Esophagus squamous epithelium (tissue), 5 donors: Measurements from ENCODE around the gene CYP4F8. TPM values are rescaled to one million over a fixed set of nuclear protein-coding genes. Genes with fewer than 3 reads are reported as not detected.
A peak's percentile ranks its signal among the peaks of the same experiment; 100 is the strongest.

Experiments
- DNase-seq: peaks from one replicate; lab custom pipeline; 2025; lab: John Stamatoyannopoulos, UW
- H3K27ac ChIP-seq, 4 donors: fragments of 200-600 bp; sonication (generic); one replicate each; pipeline ENCODE4 v1.5.1; 2016 to 2019; ENCODE audit warnings: mild to moderate bottlenecking in 1 of 4
- H3K27me3 ChIP-seq, 4 donors: fragments of 200-600 bp; sonication (generic); 1 replicate in 3 of 4; 2 replicates in 1 of 4; pipeline versions ENCODE4 v1.5.1 to v1.6.0; 2017 to 2021; ENCODE audit warnings: antibody characterized with exemption in 1 of 4
- H3K36me3 ChIP-seq, 3 donors: fragments of 200-600 bp; sonication (generic); one replicate each; pipeline ENCODE4 v1.5.1; 2016 to 2019
- H3K4me1 ChIP-seq, 3 donors: fragments of 200-600 bp; sonication (generic); one replicate each; pipeline ENCODE4 v1.5.1; 2017 to 2019
- H3K4me3 ChIP-seq, 4 donors: fragments of 200-600 bp; sonication (generic); 1 replicate in 3 of 4; 2 replicates in 1 of 4; pipeline ENCODE4 v1.5.1; 2016 to 2019; ENCODE audit warnings: mild to moderate bottlenecking in 2 of 4, moderate library complexity in 1 of 4
- H3K9me3 ChIP-seq, 3 donors: fragments of 200-600 bp; sonication (generic); one replicate each; pipeline ENCODE4 v1.5.1; 2016 to 2019
- POLR2A ChIP-seq, 4 donors: fragments of 450-650 bp; IDR thresholded peaks; one replicate each; pipeline ENCODE4 v1.6.1; 2017; ENCODE audit warnings: antibody characterized with exemption in 4 of 4, mild to moderate bottlenecking in 4 of 4, moderate library complexity in 3 of 4
- WGBS, 2 donors: methylation state at CpG; one replicate each; pipeline ENCODE4 v1.1.5; 2018; 5-methylcytosine and 5-hydroxymethylcytosine counted together
- intact Hi-C: fragments of 100-400 bp; cut with DNase I; formaldehyde crosslinking; loops from one replicate; pipeline ENCODE4 v1.15.0; 2022
- total RNA-seq, 4 donors: library from RNA; depleted of rRNA; stranded (reverse); fragments of >200 nt; gene quantifications; one replicate each; pipeline ENCODE4 v1.1.0, GENCODE V29; 2016
- TF ChIP-seq, protein P1 (sequence below), 6 experiments: fragments of 450-650 bp in 4 of 6; fragments of 200-600 bp in 2 of 6; sonication (generic) in 2 of 6; IDR thresholded peaks; one replicate each; pipeline ENCODE4 v1.5.1; 2016 to 2019; ENCODE audit warnings: antibody characterized with exemption in 6 of 6, mild to moderate bottlenecking in 4 of 6, moderate library complexity in 4 of 6
- donor health status: DM: yes; HTN: yes; CAD: no.

CYP4F8 gene
- total RNA-seq, 4 donors from 2014 or later: not detected

DNA sequence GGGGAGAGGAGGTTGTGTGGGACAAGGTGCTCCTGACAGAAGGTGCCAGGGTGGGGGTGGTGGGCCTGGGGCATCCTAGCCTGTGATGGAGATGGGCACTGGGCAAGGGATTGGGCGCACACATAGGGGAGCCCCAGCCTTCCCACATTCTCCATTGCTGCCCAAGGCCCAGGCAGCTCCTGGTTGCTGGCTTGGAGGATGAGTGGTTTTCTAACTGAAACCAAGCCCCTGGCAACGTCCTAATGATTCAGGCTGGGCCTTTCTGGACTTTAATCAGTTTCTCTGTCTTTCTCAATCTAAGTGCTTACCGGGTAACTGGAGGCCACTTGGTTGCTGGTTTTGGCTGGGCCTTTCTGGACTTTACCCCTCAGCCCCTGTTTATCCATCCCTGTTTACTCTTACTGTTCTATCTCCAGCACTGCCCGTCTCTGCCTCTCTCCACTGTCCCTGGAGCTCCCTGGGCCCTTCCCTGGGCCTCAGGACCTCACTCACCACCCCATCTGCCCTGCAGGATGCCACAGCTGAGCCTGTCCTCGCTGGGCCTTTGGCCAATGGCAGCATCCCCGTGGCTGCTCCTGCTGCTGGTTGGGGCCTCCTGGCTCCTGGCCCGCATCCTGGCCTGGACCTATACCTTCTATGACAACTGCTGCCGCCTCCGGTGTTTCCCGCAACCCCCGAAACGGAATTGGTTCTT, 26.0 kb downstream of the CYP4F8 start:
- TF ChIP-seq POLR2A (IDR thresholded peaks at IDR 0.05): peak in 2 of 4 donors; percentile 15 to 45
- TF ChIP-seq, protein P1, sequence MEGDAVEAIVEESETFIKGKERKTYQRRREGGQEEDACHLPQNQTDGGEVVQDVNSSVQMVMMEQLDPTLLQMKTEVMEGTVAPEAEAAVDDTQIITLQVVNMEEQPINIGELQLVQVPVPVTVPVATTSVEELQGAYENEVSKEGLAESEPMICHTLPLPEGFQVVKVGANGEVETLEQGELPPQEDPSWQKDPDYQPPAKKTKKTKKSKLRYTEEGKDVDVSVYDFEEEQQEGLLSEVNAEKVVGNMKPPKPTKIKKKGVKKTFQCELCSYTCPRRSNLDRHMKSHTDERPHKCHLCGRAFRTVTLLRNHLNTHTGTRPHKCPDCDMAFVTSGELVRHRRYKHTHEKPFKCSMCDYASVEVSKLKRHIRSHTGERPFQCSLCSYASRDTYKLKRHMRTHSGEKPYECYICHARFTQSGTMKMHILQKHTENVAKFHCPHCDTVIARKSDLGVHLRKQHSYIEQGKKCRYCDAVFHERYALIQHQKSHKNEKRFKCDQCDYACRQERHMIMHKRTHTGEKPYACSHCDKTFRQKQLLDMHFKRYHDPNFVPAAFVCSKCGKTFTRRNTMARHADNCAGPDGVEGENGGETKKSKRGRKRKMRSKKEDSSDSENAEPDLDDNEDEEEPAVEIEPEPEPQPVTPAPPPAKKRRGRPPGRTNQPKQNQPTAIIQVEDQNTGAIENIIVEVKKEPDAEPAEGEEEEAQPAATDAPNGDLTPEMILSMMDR (IDR thresholded peaks at IDR 0.05): no peak
- intact Hi-C loops: no loop called here
- peaks cover 0 to 10% (median 0%) of the 10 kb centered on the region in 3 donors for H3K36me3 ChIP-seq
- DNase-seq: no peak
- peak overlapping the region; percentile 86 to 93 (median 90) for H3K27ac ChIP-seq
- peaks cover 0 to 4% (median 0%) of the 10 kb centered on the region in 4 donors for H3K27me3 ChIP-seq
- no peaks in the 10 kb centered on the region for H3K9me3 ChIP-seq
- H3K4me1 ChIP-seq: peaks cover 14 to 39% (median 18%) of the 10 kb centered on the region in 3 donors
- 12 to 35% methylated on average over 5 of the region's 12 CpGs for WGBS, 2 donors
- peak overlapping the region; percentile 5 to 26 (median 20) for H3K4me3 ChIP-seq

GRCh38 chr19:15641901-15642491, 27.0 kb downstream of the CYP4F8 start:
- H3K4me3 ChIP-seq: peak overlapping the region in 3 of 4 donors; percentile 5 to 26 (median 17)
- intact Hi-C loops: no loop called here
- no peaks in the 10 kb centered on the region for H3K27me3 ChIP-seq
- H3K9me3 ChIP-seq: no peaks in the 10 kb centered on the region
- peaks cover 14 to 34% (median 18%) of the 10 kb centered on the region in 3 donors for H3K4me1 ChIP-seq
- 60 to 66% methylated on average over 3 to 5 of the region's 5 CpGs for whole genome bisulfite sequencing, 2 donors
- peak overlapping the region; percentile 86 to 93 (median 90) for H3K27ac ChIP-seq
- peaks cover 0 to 16% (median 0%) of the 10 kb centered on the region in 3 donors for H3K36me3 ChIP-seq
- TF ChIP-seq, protein P1 (IDR thresholded peaks at IDR 0.05): no peak
- TF ChIP-seq POLR2A (IDR thresholded peaks at IDR 0.05): no peak
- DNase-seq: peak; percentile 7

GRCh38 chr19:15642807-15643206, 27.8 kb downstream of the CYP4F8 start:
- intact Hi-C loops: no loop called here
- DNase-seq: no peak
- TF ChIP-seq, protein P1 (IDR thresholded peaks at IDR 0.05): no peak
- TF ChIP-seq POLR2A (IDR thresholded peaks at IDR 0.05): no peak
- Histone ChIP-seq H3K27ac (no peak overlapping the region), H3K4me1 (peaks cover 14 to 34% (median 18%) of the 10 kb centered on the region in 3 donors), H3K9me3 (no peaks in the 10 kb centered on the region), H3K36me3 (peaks cover 0 to 24% (median 0%) of the 10 kb centered on the region in 3 donors), H3K27me3 (no peaks in the 10 kb centered on the region), H3K4me3 (no peak overlapping the region)

GRCh38 chr19:15643387-15643786, 28.4 kb downstream of the CYP4F8 start:
- H3K27ac ChIP-seq: no peak overlapping the region
- H3K9me3 ChIP-seq: no peaks in the 10 kb centered on the region
- H3K4me3 ChIP-seq: no peak overlapping the region
- intact Hi-C loops: no loop called here
- 60 to 87% methylated on average over 3 of the region's 3 CpGs for WGBS, 2 donors
- H3K4me1 ChIP-seq: peaks cover 14 to 34% (median 18%) of the 10 kb centered on the region in 3 donors
- no peak for DNase-seq
- no peaks in the 10 kb centered on the region for H3K27me3 ChIP-seq
- TF ChIP-seq, protein P1 (IDR thresholded peaks at IDR 0.05): no peak
- no peak for TF ChIP-seq POLR2A (IDR thresholded peaks at IDR 0.05)
- H3K36me3 ChIP-seq: peaks cover 0 to 30% (median 0%) of the 10 kb centered on the region in 3 donors
